Neutrophil (primary cell): Measurements from ENCODE around the gene RHBDL1.

Experiments used
- H3K27ac ChIP-seq: fragments of 200-600 bp; sonication (generic); 2 replicates; pipeline ENCODE4 v1.5.1; 2016; ENCODE audit warnings: mild to moderate bottlenecking, moderate library complexity
- H3K27me3 ChIP-seq: fragments of 200-600 bp; sonication (generic); 2 replicates; pipeline ENCODE4 v1.6.0; 2016; ENCODE audit warnings: mild to moderate bottlenecking
- H3K36me3 ChIP-seq: fragments of 200-600 bp; sonication (generic); 2 replicates; pipeline ENCODE4 v1.5.1; 2017
- H3K4me1 ChIP-seq, 2 experiments: fragments of 200-600 bp in 1 of 2; sonication (generic) in 1 of 2; 1 replicate in 1 of 2; 2 replicates in 1 of 2; pipeline versions ENCODE4 v1.5.1 to v1.6.1; 2013 to 2016; ENCODE audit warnings: low read depth in 1 of 2, low read length in 1 of 2, mild to moderate bottlenecking in 1 of 2, moderate library complexity in 1 of 2; ENCODE audit not compliant: control insufficient read depth in 1 of 2, insufficient read depth in 1 of 2
- H3K4me3 ChIP-seq, 2 experiments: fragments of 200-600 bp in 1 of 2; sonication (generic) in 1 of 2; 1 replicate in 1 of 2; 2 replicates in 1 of 2; pipeline ENCODE4 v1.5.1; 2013 to 2016; ENCODE audit warnings: low read depth in 1 of 2, low read length in 1 of 2, mild to moderate bottlenecking in 1 of 2, moderate library complexity in 1 of 2
- H3K9me3 ChIP-seq: fragments of 200-600 bp; sonication (generic); 2 replicates; pipeline ENCODE4 v1.5.1; 2016
- CTCF ChIP-seq: fragments of 200-600 bp; sonication (generic); IDR thresholded peaks from 2 replicates; pipeline ENCODE4 v1.5.1; 2016; ENCODE audit warnings: antibody characterized with exemption

Gene RHBDL1

GRCh38 chr16:720990-721764 is 45.7 kb downstream of the RHBDL1 start, which contains the start of gene ANTKMT:
TSS of gene ANTKMT (plus strand) at chr16:721146. CDS start at chr16:721275, 129 bp downstream.
- peak within 1 kb of the TSS; percentile 76 to 78 for H3K4me3 ChIP-seq
- peaks cover 68% of the 10 kb centered on the region for H3K27me3 ChIP-seq

DNA sequence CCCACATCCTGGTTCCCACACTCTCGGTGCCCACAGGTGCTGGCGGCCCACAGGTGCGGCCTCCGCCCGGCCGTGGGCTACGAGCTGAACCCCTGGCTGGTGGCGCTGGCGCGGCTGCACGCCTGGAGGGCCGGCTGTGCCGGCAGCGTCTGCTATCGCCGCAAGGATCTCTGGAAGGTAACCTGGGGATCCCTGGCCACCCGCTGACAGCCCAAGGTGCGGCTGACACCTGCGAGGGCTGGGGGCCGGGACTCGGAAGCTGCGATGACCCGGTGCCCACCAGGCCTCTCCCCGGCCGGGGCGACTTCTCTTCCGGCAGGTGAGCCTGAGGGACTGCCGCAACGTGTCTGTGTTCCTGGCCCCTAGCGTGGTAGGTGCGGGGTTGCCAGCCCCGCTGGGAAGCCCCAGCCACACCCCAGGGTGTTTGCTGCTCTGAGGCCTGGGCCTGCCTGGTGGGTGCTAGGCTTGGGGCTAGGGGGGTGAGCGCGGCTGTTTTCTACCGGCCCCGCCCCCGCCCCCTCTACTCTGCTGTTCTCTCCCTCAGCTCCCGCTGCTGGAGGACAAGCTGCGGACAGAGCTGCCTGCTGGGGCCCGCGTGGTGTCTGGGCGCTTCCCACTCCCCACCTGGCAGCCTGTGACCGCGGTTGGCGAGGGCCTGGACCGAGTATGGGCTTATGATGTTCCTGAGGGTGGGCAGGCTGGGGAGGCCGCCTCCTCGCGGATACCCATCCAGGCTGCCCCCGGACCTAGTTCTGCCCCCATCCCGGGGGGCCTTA is 46.5 kb downstream of the RHBDL1 start:
- TF ChIP-seq CTCF = no peak
- H3K9me3 ChIP-seq = no peaks in the 10 kb centered on the region
- peaks cover 68% of the 10 kb centered on the region for H3K27me3 ChIP-seq
- peaks cover 19 to 29% of the 10 kb centered on the region in 2 experiments for H3K4me1 ChIP-seq
- no peaks in the 10 kb centered on the region for H3K36me3 ChIP-seq
- peak overlapping the region; percentile 76 to 78 for H3K4me3 ChIP-seq
- H3K27ac ChIP-seq = peak overlapping the region; percentile 69

More at GRCh38 chr16:720990-721764, 45.7 kb downstream of the RHBDL1 start, which contains the start of gene ANTKMT:
- Histone ChIP-seq H3K9me3 (no peaks in the 10 kb centered on the region), H3K27ac (peak within 1 kb of the TSS; percentile 69), H3K4me1 (peaks cover 19 to 23% of the 10 kb centered on the region in 2 experiments), H3K36me3 (no peaks in the 10 kb centered on the region)
- TF ChIP-seq CTCF = peak; percentile 27

DNA sequence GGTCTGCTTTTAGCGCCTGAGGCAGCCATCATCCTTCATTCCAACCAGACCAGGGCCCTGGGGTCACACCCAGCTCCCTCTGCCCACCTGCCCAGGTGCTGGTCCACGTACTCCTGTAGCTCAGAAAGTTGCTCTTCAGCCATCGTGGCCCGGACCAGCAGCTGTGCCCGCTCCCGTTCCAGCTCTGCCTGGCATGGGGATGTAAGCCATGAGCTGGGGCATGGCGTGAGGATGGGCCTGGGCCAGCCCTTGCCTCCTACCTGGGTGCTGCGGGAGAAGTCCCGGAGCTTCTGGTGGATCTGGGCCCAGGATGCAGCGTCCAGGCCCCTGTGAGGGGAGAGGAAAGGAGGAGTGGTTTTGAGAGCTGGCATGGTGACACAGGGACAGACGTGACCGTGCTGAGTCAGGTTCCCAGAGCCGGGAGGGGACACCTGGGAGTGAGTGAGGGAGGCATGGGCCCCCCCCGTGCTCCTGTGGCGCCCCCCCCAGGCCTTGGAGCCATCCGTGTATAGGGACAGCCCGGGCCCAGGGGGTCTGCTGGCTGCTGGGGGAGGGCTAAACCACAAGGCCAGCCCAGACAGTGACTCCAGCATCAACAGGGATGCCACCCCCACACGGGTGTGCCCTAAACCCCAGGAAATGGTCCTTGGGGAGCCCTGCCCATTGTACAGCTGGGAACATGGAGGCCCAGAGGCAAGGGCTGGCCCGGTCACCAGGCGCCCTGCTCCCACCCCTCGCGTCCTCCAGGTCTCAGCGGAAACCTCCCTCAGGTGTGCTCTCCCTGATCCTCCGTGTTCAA is 47.6 kb downstream of the RHBDL1 start:
- Histone ChIP-seq H3K4me3 (no peak overlapping the region), H3K27ac (no peak overlapping the region), H3K27me3 (peaks cover 68% of the 10 kb centered on the region), H3K4me1 (peaks cover 27 to 40% of the 10 kb centered on the region in 2 experiments), H3K9me3 (no peaks in the 10 kb centered on the region), H3K36me3 (no peaks in the 10 kb centered on the region)
- TF ChIP-seq CTCF = no peak

DNA sequence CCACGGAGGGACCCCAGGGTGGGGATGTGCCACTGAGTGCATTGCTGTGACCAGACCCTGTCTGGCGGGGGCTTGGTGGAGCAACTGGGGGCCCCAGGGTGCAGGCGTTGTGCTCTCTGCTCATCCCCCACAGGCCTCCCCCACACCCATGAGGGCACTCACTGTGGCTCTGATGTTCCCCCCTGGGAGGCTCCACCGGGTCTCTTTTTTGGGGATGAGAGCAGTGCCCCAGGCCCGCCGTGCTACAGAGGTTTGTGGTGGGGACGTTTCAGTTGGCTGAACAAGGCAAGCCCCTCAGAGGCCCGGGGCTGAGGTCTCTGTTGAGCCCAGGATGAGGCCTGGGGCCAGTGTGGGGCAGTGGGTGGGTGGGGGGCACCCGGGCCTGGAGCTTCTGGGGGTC is 48.2 kb downstream of the RHBDL1 start:
- no peak overlapping the region for H3K27ac ChIP-seq
- TF ChIP-seq CTCF = no peak
- H3K9me3 ChIP-seq = no peaks in the 10 kb centered on the region
- no peak overlapping the region for H3K4me3 ChIP-seq
- peaks cover 27 to 46% of the 10 kb centered on the region in 2 experiments for H3K4me1 ChIP-seq
- peaks cover 68% of the 10 kb centered on the region for H3K27me3 ChIP-seq
- H3K36me3 ChIP-seq = no peaks in the 10 kb centered on the region
